Measurements from ENCODE around the gene RAB41.

GRCh38 chrX:70254063-70254400 is 27.9 kb upstream of the RAB41 start:
- TF ChIP-seq CTCF (IDR thresholded peaks at IDR 0.05), result no peak
- TF ChIP-seq POLR2AphosphoS5 (IDR thresholded peaks at IDR 0.05; ENCODE audit: low read depth, low read length), result no peak
- TF ChIP-seq EP300 (IDR thresholded peaks at IDR 0.05; ENCODE audit: borderline replicate concordance in 1 of 2, low read depth in 1 of 2, low read length in 1 of 2), result no peak
- TF ChIP-seq PBX3 (IDR thresholded peaks at IDR 0.05), result no peak
- no peak for TF ChIP-seq SMC3 (IDR thresholded peaks at IDR 0.05; ENCODE audit: low read depth, low read length)
- TF ChIP-seq RXRA (IDR thresholded peaks at IDR 0.05; ENCODE audit: borderline replicate concordance, low read depth), result no peak
- TF ChIP-seq USF2 (IDR thresholded peaks at IDR 0.05; ENCODE audit: borderline replicate concordance, low read depth, low read length), result no peak
- TF ChIP-seq EZH2phosphoT487 (IDR thresholded peaks at IDR 0.05; ENCODE audit: borderline replicate concordance, low read depth), result no peak
- TF ChIP-seq MXI1 (IDR thresholded peaks at IDR 0.05; ENCODE audit: low read depth, low read length), result no peak
- TF ChIP-seq TAF1 (IDR thresholded peaks at IDR 0.05; ENCODE audit: borderline replicate concordance, low read depth, low read length), result no peak

All from SK-N-SH (cell line).